Measurements from ENCODE around the gene PCDHB4.

DNA sequence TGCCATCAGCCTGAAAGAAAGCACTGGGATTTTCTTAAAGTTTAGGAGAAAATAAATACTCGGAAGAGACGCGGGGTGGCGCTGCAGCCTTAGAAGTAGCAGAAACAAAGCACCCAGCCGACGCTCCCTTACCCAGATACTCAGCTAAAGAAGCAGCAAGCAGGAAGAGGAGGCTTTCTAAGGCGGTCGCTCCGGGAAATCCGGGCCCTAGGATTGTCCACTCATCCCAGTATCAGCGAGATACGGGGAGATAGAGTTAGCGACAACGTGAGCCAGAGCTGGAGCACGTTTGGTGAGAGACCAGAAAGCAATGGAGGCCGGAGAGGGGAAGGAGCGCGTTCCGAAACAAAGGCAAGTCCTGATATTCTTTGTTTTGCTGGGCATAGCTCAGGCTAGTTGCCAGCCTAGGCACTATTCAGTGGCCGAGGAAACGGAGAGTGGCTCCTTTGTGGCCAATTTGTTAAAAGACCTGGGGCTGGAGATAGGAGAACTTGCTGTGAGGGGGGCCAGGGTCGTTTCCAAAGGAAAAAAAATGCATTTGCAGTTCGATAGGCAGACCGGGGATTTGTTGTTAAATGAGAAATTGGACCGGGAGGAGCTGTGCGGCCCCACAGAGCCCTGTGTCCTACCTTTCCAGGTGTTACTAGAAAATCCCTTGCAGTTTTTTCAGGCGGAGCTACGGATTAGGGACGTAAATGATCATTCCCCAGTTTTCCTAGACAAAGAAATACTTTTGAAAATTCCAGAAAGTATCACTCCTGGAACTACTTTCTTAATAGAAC is 26.9 kb upstream of the PCDHB4 start, which contains the start of gene PCDHB2:
- TF ChIP-seq ZNF264 (CRISPR knock-in tag; IDR thresholded peaks at IDR 0.05): peak; percentile 81; the same call in 1 of the 2 replicates
- no peak for TF ChIP-seq EP300 (IDR thresholded peaks at IDR 0.05; ENCODE audit: low read depth in 2 of 2, low read length in 2 of 2)
- no peak for TF ChIP-seq EP300 (CRISPR knock-in tag; IDR thresholded peaks at IDR 0.05; ENCODE audit: borderline replicate concordance)
- TF ChIP-seq KDM5A (IDR thresholded peaks at IDR 0.05; ENCODE audit: borderline replicate concordance, low read length): peak; percentile 42; the same call in 1 of the 2 replicates
- TF ChIP-seq, protein P1, sequence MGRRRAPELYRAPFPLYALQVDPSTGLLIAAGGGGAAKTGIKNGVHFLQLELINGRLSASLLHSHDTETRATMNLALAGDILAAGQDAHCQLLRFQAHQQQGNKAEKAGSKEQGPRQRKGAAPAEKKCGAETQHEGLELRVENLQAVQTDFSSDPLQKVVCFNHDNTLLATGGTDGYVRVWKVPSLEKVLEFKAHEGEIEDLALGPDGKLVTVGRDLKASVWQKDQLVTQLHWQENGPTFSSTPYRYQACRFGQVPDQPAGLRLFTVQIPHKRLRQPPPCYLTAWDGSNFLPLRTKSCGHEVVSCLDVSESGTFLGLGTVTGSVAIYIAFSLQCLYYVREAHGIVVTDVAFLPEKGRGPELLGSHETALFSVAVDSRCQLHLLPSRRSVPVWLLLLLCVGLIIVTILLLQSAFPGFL (CRISPR knock-in tag; IDR thresholded peaks at IDR 0.05): no peak
- no peak for TF ChIP-seq HNRNPUL1 (IDR thresholded peaks at IDR 0.05; ENCODE audit: low read depth, low read length)
- TF ChIP-seq SIN3A (IDR thresholded peaks at IDR 0.05; ENCODE audit: borderline replicate concordance, low read depth, low read length): no peak
- no peak for TF ChIP-seq CAMTA2 (CRISPR knock-in tag; IDR thresholded peaks at IDR 0.05; ENCODE audit: borderline replicate concordance)
- no peak for TF ChIP-seq MXI1 (IDR thresholded peaks at IDR 0.05; ENCODE audit: borderline replicate concordance, low read depth, low read length)
- TF ChIP-seq, protein P2, sequence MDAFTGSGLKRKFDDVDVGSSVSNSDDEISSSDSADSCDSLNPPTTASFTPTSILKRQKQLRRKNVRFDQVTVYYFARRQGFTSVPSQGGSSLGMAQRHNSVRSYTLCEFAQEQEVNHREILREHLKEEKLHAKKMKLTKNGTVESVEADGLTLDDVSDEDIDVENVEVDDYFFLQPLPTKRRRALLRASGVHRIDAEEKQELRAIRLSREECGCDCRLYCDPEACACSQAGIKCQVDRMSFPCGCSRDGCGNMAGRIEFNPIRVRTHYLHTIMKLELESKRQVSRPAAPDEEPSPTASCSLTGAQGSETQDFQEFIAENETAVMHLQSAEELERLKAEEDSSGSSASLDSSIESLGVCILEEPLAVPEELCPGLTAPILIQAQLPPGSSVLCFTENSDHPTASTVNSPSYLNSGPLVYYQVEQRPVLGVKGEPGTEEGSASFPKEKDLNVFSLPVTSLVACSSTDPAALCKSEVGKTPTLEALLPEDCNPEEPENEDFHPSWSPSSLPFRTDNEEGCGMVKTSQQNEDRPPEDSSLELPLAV (CRISPR knock-in tag; conservative IDR thresholded peaks at IDR 0.05; ENCODE audit: low read depth): no peak
- TF ChIP-seq, protein P3, sequence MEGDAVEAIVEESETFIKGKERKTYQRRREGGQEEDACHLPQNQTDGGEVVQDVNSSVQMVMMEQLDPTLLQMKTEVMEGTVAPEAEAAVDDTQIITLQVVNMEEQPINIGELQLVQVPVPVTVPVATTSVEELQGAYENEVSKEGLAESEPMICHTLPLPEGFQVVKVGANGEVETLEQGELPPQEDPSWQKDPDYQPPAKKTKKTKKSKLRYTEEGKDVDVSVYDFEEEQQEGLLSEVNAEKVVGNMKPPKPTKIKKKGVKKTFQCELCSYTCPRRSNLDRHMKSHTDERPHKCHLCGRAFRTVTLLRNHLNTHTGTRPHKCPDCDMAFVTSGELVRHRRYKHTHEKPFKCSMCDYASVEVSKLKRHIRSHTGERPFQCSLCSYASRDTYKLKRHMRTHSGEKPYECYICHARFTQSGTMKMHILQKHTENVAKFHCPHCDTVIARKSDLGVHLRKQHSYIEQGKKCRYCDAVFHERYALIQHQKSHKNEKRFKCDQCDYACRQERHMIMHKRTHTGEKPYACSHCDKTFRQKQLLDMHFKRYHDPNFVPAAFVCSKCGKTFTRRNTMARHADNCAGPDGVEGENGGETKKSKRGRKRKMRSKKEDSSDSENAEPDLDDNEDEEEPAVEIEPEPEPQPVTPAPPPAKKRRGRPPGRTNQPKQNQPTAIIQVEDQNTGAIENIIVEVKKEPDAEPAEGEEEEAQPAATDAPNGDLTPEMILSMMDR (CRISPR knock-in tag; IDR thresholded peaks at IDR 0.05): peak; percentile 87
- no peak for TF ChIP-seq ZBTB7A (CRISPR knock-in tag; IDR thresholded peaks at IDR 0.05)
- TF ChIP-seq, protein P4, sequence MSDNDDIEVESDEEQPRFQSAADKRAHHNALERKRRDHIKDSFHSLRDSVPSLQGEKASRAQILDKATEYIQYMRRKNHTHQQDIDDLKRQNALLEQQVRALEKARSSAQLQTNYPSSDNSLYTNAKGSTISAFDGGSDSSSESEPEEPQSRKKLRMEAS (IDR thresholded peaks at IDR 0.05): 0 out of 2 replicates have a peak, but pooled peaks have one; percentile 20
- TF ChIP-seq ARNTL (CRISPR knock-in tag; IDR thresholded peaks at IDR 0.05): no peak
